ENCODE measurements around the gene DCTPP1.
"Not testable (repeated sequence)": the region's sequence is repeated elsewhere in the genome, so short reads cannot be mapped to it uniquely, and the experiment has no call there.

Gene DCTPP1

GRCh38 chr16:30409125-30410060 lies 20.4 kb downstream of the DCTPP1 start:
- peak; percentile 73 for DNase-seq

- DNase-seq: no peak
Observed at GRCh38 chr16:30407804-30408534, 21.9 kb downstream of the DCTPP1 start.

- DNase-seq: peak; percentile 90
Observed at GRCh38 chr16:30407102-30407803, 22.6 kb downstream of the DCTPP1 start, which contains the start of gene ZNF771. Gene ZNF771, plus strand, starts transcription at chr16:30407606. Its CDS starts 448 bp downstream, at chr16:30408054.

GRCh38 chr16:30406795-30407101 lies 23.1 kb downstream of the DCTPP1 start:
- DNase-seq: no peak

- no peak for DNase-seq
Observed at GRCh38 chr16:30401768-30402425, 27.9 kb downstream of the DCTPP1 start.

- DNase-seq: no peak
Observed at GRCh38 chr16:30399435-30400186, 30.2 kb downstream of the DCTPP1 start.

- no peak for DNase-seq
Observed at GRCh38 chr16:30398661-30399434, 31.0 kb downstream of the DCTPP1 start.

- DNase-seq: no peak
Observed at GRCh38 chr16:30397776-30398660, 31.8 kb downstream of the DCTPP1 start.

- no peak for DNase-seq
Observed at GRCh38 chr16:30397056-30397455, 32.8 kb downstream of the DCTPP1 start.

- DNase-seq: not testable (repeated sequence)
Observed at GRCh38 chr16:30396627-30397026, 33.2 kb downstream of the DCTPP1 start.

- DNase-seq: peak; percentile 11
Observed at GRCh38 chr16:30395992-30396585, 33.7 kb downstream of the DCTPP1 start.

- DNase-seq: peak; percentile 89
Observed at GRCh38 chr16:30395155-30395991, 34.5 kb downstream of the DCTPP1 start, which contains the start of gene ZNF48. Gene ZNF48, plus strand, starts transcription at chr16:30395420. Its CDS starts 375 bp downstream, at chr16:30395795.

- no peak for DNase-seq
Observed at GRCh38 chr16:30394592-30395154, 35.2 kb downstream of the DCTPP1 start.

- no peak for DNase-seq
Observed at GRCh38 chr16:30383521-30383920, 46.3 kb downstream of the DCTPP1 start.

GRCh38 chr16:30382111-30382881 lies 47.5 kb downstream of the DCTPP1 start, which contains the start of gene SEPTIN1:
Gene SEPTIN1, minus strand, starts transcription at chr16:30382561. Its CDS starts 19 bp downstream, at chr16:30382542.
- no peak for DNase-seq

- no peak for DNase-seq
Observed at GRCh38 chr16:30381291-30382041, 48.4 kb downstream of the DCTPP1 start.

- DNase-seq: no peak
Observed at GRCh38 chr16:30380803-30381208, 49.0 kb downstream of the DCTPP1 start.
